H1 (cell line): ENCODE results near the gene UBP1. TPM values are rescaled to one million over a fixed set of nuclear protein-coding genes. Genes with fewer than 3 reads are reported as not detected.
"Not testable (repeated sequence)": the region's sequence is repeated elsewhere in the genome, so short reads cannot be mapped to it uniquely, and the experiment has no call there.

Experiments
- CTCF ChIA-PET: fragments of 300-600 bp; sonication (Branson Sonifier 250); formaldehyde crosslinking; loops from one replicate; lab custom pipeline; 2021; ENCODE audit not compliant: partially characterized antibody; lab: Charles Lee
- POLR2A ChIA-PET: fragments of 300-600 bp; sonication (Branson Sonifier 250); formaldehyde crosslinking; loops from one replicate; lab custom pipeline; 2021; ENCODE audit warnings: inconsistent platforms; ENCODE audit not compliant: partially characterized antibody; lab: Charles Lee
- DNase-seq, 2 experiments: peaks; one replicate each; pipeline versions ENCODE4 v3.0.0 to v3.0.0-alpha.2; 2010 to 2022; ENCODE audit warnings: low spot score in 2 of 2, low read depth in 1 of 2, mixed read lengths in 1 of 2
- FAIRE-seq: peaks from 2 replicates; lab custom pipeline; 2011; peaks lifted over from hg19 to GRCh38; lab: Jason Lieb, UNC
- H2AFZ ChIP-seq: 2 replicates; pipeline ENCODE4 v1.8.1; 2012; ENCODE audit warnings: low read length, inconsistent platforms
- H2AK5ac ChIP-seq: 2 replicates; pipeline ENCODE4 v1.6.1; 2013; ENCODE audit warnings: low read depth, low read length
- H2BK120ac ChIP-seq: replicated peaks from 2 replicates; pipeline ENCODE3; 2013; ENCODE audit warnings: low read depth, low read length, inconsistent platforms
- H2BK12ac ChIP-seq: 2 replicates; pipeline ENCODE4 v1.6.1; 2013; ENCODE audit warnings: low read depth, low read length
- H2BK15ac ChIP-seq: 2 replicates; pipeline ENCODE4 v1.6.1; 2013; ENCODE audit warnings: low read length
- H2BK20ac ChIP-seq: 2 replicates; pipeline ENCODE4 v1.6.1; 2013; ENCODE audit warnings: low read length
- H2BK5ac ChIP-seq: 2 replicates; pipeline ENCODE4 v1.6.1; 2013; ENCODE audit warnings: low read depth, low read length
- H3K14ac ChIP-seq: 2 replicates; pipeline ENCODE4 v1.6.1; 2013; ENCODE audit warnings: inconsistent platforms; ENCODE audit not compliant: insufficient read length
- H3K18ac ChIP-seq: 2 replicates; pipeline ENCODE4 v1.6.1; 2013; ENCODE audit warnings: low read length; ENCODE audit errors: extremely low read depth
- H3K23ac ChIP-seq: 2 replicates; pipeline ENCODE4 v1.6.1; 2013; ENCODE audit warnings: inconsistent platforms; ENCODE audit not compliant: insufficient read length
- H3K23me2 ChIP-seq: 2 replicates; pipeline ENCODE4 v1.6.1; 2013; ENCODE audit warnings: low read depth, low read length
- H3K27ac ChIP-seq: 2 replicates; pipeline ENCODE4 v1.6.1; 2011; ENCODE audit warnings: low read depth, low read length, inconsistent platforms
- H3K27me3 ChIP-seq, 4 experiments: replicated peaks in 1 of 4; 1 replicate in 1 of 4; 2 replicates in 3 of 4; pipeline versions ENCODE4 v1.6.1 to v1.8.1; 2011 to 2013; ENCODE audit warnings: low read length in 3 of 4, mild to moderate bottlenecking in 3 of 4, inconsistent platforms in 2 of 4, mixed read lengths in 2 of 4, moderate library complexity in 1 of 4; ENCODE audit not compliant: control insufficient read depth in 3 of 4, insufficient read depth in 3 of 4; ENCODE audit errors: extremely low read depth in 1 of 4
- H3K36me3 ChIP-seq, 4 experiments: 2 replicates each; pipeline versions ENCODE4 v1.6.1 to v1.8.1; 2011 to 2013; ENCODE audit warnings: mild to moderate bottlenecking in 4 of 4, low read length in 3 of 4, moderate library complexity in 2 of 4, control low read depth in 1 of 4, inconsistent platforms in 1 of 4; ENCODE audit not compliant: insufficient read depth in 4 of 4, control insufficient read depth in 2 of 4
- H3K4ac ChIP-seq: replicated peaks from 2 replicates; pipeline ENCODE3; 2013; ENCODE audit warnings: low read length, low read depth, mixed read lengths, inconsistent platforms; ENCODE audit not compliant: insufficient read length
- H3K4me1 ChIP-seq, 4 experiments: replicated peaks in 1 of 4; 1 replicate in 1 of 4; 2 replicates in 3 of 4; pipeline versions ENCODE4 v1.6.1 to v1.8.1; 2011 to 2013; ENCODE audit warnings: low read length in 3 of 4, inconsistent platforms in 2 of 4, mixed read lengths in 1 of 4; ENCODE audit not compliant: insufficient read depth in 4 of 4, control insufficient read depth in 3 of 4
- H3K4me2 ChIP-seq, 2 experiments: 2 replicates each; pipeline versions ENCODE4 v1.6.1 to v1.8.1; 2011 to 2013; ENCODE audit warnings: low read depth in 2 of 2, low read length in 2 of 2, control low read depth in 1 of 2, inconsistent platforms in 1 of 2, mild to moderate bottlenecking in 1 of 2; ENCODE audit not compliant: insufficient read depth in 1 of 2
- H3K4me3 ChIP-seq, 4 experiments: fragments of 200-600, 300-600 bp in 1 of 4; sonication (generic), shearing (Covaris generic), sonication (Bioruptor Twin) in 1 of 4; 2 replicates each; pipeline versions ENCODE4 v1.5.1 to v1.8.1; 2011 to 2016; ENCODE audit warnings: low read length in 4 of 4, low read depth in 3 of 4, control low read depth in 2 of 4, inconsistent platforms in 2 of 4, mild to moderate bottlenecking in 2 of 4, mixed read lengths in 1 of 4, moderate library complexity in 1 of 4; ENCODE audit not compliant: insufficient read depth in 2 of 4; ENCODE audit errors: extremely low read depth in 1 of 4
- H3K56ac ChIP-seq: replicated peaks from 2 replicates; pipeline ENCODE3; 2013; ENCODE audit warnings: low read depth, mild to moderate bottlenecking, mixed read lengths, low read length, inconsistent platforms; ENCODE audit not compliant: insufficient read length
- H3K79me1 ChIP-seq: 2 replicates; pipeline ENCODE4 v1.6.1; 2013; ENCODE audit warnings: low read depth, low read length, control low read depth
- H3K79me2 ChIP-seq, 2 experiments: 2 replicates each; pipeline versions ENCODE4 v1.6.1 to v1.8.1; 2012 to 2013; ENCODE audit warnings: low read length in 2 of 2, mild to moderate bottlenecking in 2 of 2, inconsistent platforms in 1 of 2; ENCODE audit not compliant: insufficient read depth in 2 of 2, control insufficient read depth in 1 of 2
- H3K9ac ChIP-seq, 4 experiments: replicated peaks in 1 of 4; 1 replicate in 1 of 4; 2 replicates in 3 of 4; pipeline versions ENCODE4 v1.6.1 to v1.8.1; 2011 to 2013; ENCODE audit warnings: low read depth in 3 of 4, low read length in 3 of 4, control low read depth in 2 of 4, mild to moderate bottlenecking in 2 of 4, moderate library complexity in 2 of 4, inconsistent platforms in 1 of 4; ENCODE audit errors: extremely low read depth in 1 of 4
- H3K9me3 ChIP-seq, 2 experiments: 2 replicates each; pipeline versions ENCODE4 v1.6.1 to v1.8.1; 2012 to 2013; ENCODE audit warnings: mild to moderate bottlenecking in 2 of 2, moderate library complexity in 2 of 2, control low read depth in 1 of 2, inconsistent platforms in 1 of 2, low read depth in 1 of 2, low read length in 1 of 2, mixed read lengths in 1 of 2; ENCODE audit not compliant: insufficient read depth in 2 of 2
- H4K20me1 ChIP-seq, 2 experiments: replicated peaks in 1 of 2; 2 replicates each; pipeline versions ENCODE3 to v1.8.1; 2011 to 2013; ENCODE audit warnings: inconsistent platforms in 2 of 2, low read length in 2 of 2, mild to moderate bottlenecking in 1 of 2; ENCODE audit not compliant: insufficient read depth in 2 of 2, control insufficient read depth in 1 of 2
- H4K5ac ChIP-seq: 2 replicates; pipeline ENCODE4 v1.6.1; 2013; ENCODE audit warnings: low read length, low read depth, mixed read lengths, inconsistent platforms; ENCODE audit not compliant: insufficient read length
- H4K8ac ChIP-seq: 2 replicates; pipeline ENCODE4 v1.8.0; 2013; ENCODE audit warnings: mild to moderate bottlenecking, moderate library complexity, low read length, inconsistent platforms; ENCODE audit not compliant: insufficient read depth; ENCODE audit errors: extremely low read depth
- H4K91ac ChIP-seq: replicated peaks from 2 replicates; pipeline ENCODE3; 2013; ENCODE audit warnings: low read length, mixed read lengths, inconsistent platforms; ENCODE audit not compliant: insufficient read length
- SIN3A ChIP-seq, 2 experiments: IDR thresholded peaks in 1 of 2; conservative IDR thresholded peaks in 1 of 2; 2 replicates each; pipeline ENCODE4 v1.6.1; 2011 to 2012; ENCODE audit warnings: low read length in 2 of 2, improper control_type of control experiment in 1 of 2, low read depth in 1 of 2, mild to moderate bottlenecking in 1 of 2
- YY1 ChIP-seq: IDR thresholded peaks from 2 replicates; pipeline ENCODE4 v1.6.1; 2011; ENCODE audit warnings: low read depth, mild to moderate bottlenecking, low read length
- polyA plus RNA-seq, 7 experiments: library from polyadenylated mRNA; depleted of rRNA in 3 of 7; stranded (reverse) in 5 of 7; unstranded in 2 of 7; fragments of >200 nt in 5 of 7; fragments of 200-250 nt in 2 of 7; gene quantifications; 1 replicate in 5 of 7; 2 replicates in 1 of 7; 4 replicates in 1 of 7; pipeline versions ENCODE4 v1.2.1 to v1.2.3, GENCODE V29; 2011 to 2013; ENCODE audit warnings: missing spikeins in 2 of 7, mixed read lengths in 2 of 7
- total RNA-seq: library from RNA; stranded (reverse); fragmentation: NEBNext Ultra II Directional; extraction: Animal tissue kit (Norgen Biotek cat#: 25700); gene quantifications from 2 replicates; pipeline ENCODE4 v1.2.1, GENCODE V29; 2021

The UBP1 gene
- total and polyA plus RNA-seq, 2 of the 8 experiments (the other 6 are each of a cell fraction or from before 2014, with no cell fraction given), result 47.3 to 71.9 TPM

GRCh38 chr3:33339758-33340157, 100.4 kb downstream of the UBP1 start:
- H4K91ac ChIP-seq, result no peak overlapping the region
- H4K5ac ChIP-seq, result no peak overlapping the region
- no peaks in the 10 kb centered on the region for H3K27me3 ChIP-seq
- H4K20me1 ChIP-seq, result no peaks in the 10 kb centered on the region
- no peak for FAIRE-seq
- H2BK120ac ChIP-seq, result no peak overlapping the region
- POLR2A ChIA-PET, result no interaction called here
- no peaks in the 10 kb centered on the region for H3K36me3 ChIP-seq
- H3K56ac ChIP-seq, result no peak overlapping the region
- H3K27ac ChIP-seq, result no peak overlapping the region
- no peaks in the 10 kb centered on the region for H3K79me1 ChIP-seq
- no peak overlapping the region for H3K4ac ChIP-seq
- no peak overlapping the region for H2BK20ac ChIP-seq
- H4K8ac ChIP-seq, result no peak overlapping the region
- DNase-seq, result no peak
- no peak overlapping the region for H2AFZ ChIP-seq
- H3K9me3 ChIP-seq, result peaks cover 0 to under 1% of the 10 kb centered on the region in 2 experiments; a peak in 2 of 4 replicates
- no peaks in the 10 kb centered on the region for H3K79me2 ChIP-seq
- no peak overlapping the region for H3K23ac ChIP-seq
- H2BK12ac ChIP-seq, result no peak overlapping the region
- no peak overlapping the region for H3K14ac ChIP-seq
- H3K4me3 ChIP-seq, result no peak overlapping the region
- no peak overlapping the region for H3K18ac ChIP-seq
- H3K4me2 ChIP-seq, result no peak overlapping the region
- no peak overlapping the region for H3K9ac ChIP-seq
- H2BK15ac ChIP-seq, result no peak overlapping the region
- no peak overlapping the region for H2BK5ac ChIP-seq
- no peaks in the 10 kb centered on the region for H3K4me1 ChIP-seq
- CTCF ChIA-PET, result no interaction called here
- TF ChIP-seq YY1 (no peak), SIN3A (conservative IDR thresholded peaks at IDR 0.05 in 1 of 2, IDR thresholded peaks at IDR 0.05 in 1 of 2; ENCODE audit: low read depth in 1 of 2, low read length in 2 of 2) (no peak)
- no peaks in the 10 kb centered on the region for H3K23me2 ChIP-seq
- H2AK5ac ChIP-seq, result no peak overlapping the region

GRCh38 chr3:33338936-33339465, 101.2 kb downstream of the UBP1 start:
- H2AFZ ChIP-seq, H3K18ac ChIP-seq, H3K36me3 ChIP-seq, H2BK15ac ChIP-seq, H4K20me1 ChIP-seq, H2AK5ac ChIP-seq, H2BK5ac ChIP-seq, H4K5ac ChIP-seq, H3K27ac ChIP-seq, H3K23me2 ChIP-seq, H3K4ac ChIP-seq, H3K4me1 ChIP-seq, H4K8ac ChIP-seq, H3K79me1 ChIP-seq, H3K56ac ChIP-seq, H3K23ac ChIP-seq, H3K4me2 ChIP-seq, H2BK20ac ChIP-seq, H3K4me3 ChIP-seq, H4K91ac ChIP-seq, FAIRE-seq, H3K79me2 ChIP-seq, H2BK12ac ChIP-seq, POLR2A ChIA-PET, H3K14ac ChIP-seq, DNase-seq, H3K27me3 ChIP-seq, H3K9me3 ChIP-seq, H3K9ac ChIP-seq, H2BK120ac ChIP-seq: not testable (repeated sequence)
- CTCF ChIA-PET, result interaction anchor here (1.6 to 1.8 kb wide), 2 partner anchors 34 to 191 kb away, joined by 4 to 7 read pairs; no protein-coding TSS in a partner anchor
